GM12873 (cell line): ENCODE data around the gene KRT76.

Source experiments
- TF ChIP-seq, protein P1 (sequence below): IDR thresholded peaks from 2 replicates; pipeline ENCODE4 v1.5.1; 2012; ENCODE audit warnings: low read depth, mild to moderate bottlenecking, moderate library complexity, low read length, control low read depth; ENCODE audit not compliant: insufficient read depth; ENCODE audit errors: missing control alignments

Gene KRT76

DNA sequence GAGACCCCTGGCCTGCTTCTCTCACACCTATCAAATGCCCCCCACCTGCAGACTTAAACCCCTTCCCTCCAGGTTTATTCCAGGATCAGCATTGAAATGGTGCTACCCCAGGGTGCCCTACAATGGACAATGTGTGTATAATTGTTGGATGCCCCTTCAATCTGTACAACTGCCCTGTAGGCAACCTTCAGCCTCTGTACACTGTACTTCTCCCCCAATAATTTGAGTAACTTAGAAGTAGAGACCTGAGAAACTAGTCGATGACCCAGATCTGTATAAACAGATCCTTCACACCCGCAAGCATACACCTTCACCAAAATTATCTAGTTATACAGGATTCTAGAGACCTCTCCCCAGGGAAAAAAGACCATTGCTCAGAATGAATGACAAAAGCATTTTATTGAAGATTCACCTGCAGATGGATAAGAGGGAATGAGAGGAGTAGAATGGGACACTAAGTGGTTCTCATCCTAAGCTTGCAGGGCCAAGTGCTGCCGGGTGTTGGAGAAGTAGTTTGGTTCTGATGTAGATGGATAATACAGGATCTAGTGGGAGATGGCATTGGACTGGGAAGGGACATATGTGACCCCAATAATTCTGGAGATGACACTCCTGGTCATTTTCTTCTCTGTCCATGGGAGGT lies 29.1 kb upstream of the KRT76 start:
- TF ChIP-seq, protein P1, sequence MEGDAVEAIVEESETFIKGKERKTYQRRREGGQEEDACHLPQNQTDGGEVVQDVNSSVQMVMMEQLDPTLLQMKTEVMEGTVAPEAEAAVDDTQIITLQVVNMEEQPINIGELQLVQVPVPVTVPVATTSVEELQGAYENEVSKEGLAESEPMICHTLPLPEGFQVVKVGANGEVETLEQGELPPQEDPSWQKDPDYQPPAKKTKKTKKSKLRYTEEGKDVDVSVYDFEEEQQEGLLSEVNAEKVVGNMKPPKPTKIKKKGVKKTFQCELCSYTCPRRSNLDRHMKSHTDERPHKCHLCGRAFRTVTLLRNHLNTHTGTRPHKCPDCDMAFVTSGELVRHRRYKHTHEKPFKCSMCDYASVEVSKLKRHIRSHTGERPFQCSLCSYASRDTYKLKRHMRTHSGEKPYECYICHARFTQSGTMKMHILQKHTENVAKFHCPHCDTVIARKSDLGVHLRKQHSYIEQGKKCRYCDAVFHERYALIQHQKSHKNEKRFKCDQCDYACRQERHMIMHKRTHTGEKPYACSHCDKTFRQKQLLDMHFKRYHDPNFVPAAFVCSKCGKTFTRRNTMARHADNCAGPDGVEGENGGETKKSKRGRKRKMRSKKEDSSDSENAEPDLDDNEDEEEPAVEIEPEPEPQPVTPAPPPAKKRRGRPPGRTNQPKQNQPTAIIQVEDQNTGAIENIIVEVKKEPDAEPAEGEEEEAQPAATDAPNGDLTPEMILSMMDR, result no peak

DNA sequence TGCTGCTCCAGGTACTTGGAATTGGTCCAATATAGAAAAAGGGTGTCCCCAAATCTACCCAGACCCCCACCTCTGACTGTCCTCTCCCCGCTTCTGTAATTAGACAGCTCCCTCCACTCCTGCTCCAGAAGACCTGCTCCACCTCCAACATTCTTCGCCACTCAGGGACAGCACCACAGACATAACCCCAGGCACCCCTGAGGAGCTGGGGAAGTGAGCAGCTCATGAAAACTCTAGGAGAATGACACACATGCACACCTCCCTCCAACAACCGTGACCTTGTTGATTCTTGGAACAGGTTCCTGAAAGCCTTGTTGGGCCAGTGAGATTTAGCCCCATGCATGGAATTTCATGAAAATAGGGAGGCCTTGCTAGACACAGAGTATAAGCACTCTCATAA lies 28.6 kb upstream of the KRT76 start:
- TF ChIP-seq, protein P1, result no peak

DNA sequence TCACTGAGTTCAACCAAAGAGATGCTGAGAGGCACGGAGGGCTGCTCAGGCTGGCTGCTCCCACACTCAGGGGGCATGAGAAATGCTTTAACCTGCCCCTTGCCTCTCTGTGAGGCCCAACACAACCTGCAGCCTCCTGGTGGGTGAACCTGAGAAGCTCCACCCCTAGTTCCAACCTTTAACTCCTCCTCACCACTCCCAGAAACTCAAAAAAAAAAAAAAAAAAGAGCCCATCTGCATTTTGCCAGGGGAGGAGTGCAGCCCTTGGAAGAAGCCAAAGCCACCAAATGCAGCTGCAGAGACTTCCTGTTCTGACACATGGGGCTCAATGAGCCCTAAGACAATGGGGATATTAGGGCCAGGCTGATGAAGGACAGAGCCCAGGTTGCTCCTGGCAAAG lies 27.9 kb upstream of the KRT76 start:
- TF ChIP-seq, protein P1, result no peak

DNA sequence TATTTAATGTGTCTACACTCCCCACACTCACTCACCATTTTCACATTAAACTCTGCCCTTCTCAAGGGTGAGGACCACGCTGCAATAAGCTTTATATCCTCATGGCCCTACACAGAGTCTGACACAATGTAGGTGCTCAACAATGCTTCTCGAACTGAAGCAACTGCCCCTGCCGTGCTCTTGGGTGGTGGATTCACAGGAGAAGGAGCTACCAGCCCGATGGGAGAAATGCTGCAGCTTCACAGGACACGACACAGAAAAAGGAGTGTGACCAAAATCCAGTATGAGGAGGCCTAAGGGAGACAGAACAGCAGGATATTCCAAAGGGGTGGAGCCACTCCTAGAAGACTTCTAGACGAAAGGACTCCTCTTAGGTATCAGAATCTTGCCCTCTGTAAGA lies 25.3 kb upstream of the KRT76 start:
- TF ChIP-seq, protein P1, result no peak

DNA sequence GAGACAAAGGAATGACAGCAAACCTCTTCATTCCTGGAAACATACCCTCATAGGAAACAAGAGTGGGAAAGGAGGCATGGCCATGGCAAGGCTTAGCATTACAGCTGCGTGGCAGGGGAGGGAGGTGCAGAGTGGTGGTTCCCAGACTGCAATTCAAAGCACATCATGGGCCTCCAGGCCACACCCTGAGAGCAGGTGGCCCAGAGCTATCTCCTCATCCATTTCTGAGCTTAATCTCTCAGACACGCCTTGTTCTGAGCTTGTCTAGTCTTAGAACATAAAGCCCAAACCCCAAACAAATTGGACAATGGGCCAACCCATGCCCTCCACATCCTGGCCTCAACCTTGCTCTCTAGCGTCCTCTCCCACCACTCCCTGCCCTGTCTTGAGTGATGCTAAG lies 24.6 kb upstream of the KRT76 start:
- TF ChIP-seq, protein P1, result no peak

DNA sequence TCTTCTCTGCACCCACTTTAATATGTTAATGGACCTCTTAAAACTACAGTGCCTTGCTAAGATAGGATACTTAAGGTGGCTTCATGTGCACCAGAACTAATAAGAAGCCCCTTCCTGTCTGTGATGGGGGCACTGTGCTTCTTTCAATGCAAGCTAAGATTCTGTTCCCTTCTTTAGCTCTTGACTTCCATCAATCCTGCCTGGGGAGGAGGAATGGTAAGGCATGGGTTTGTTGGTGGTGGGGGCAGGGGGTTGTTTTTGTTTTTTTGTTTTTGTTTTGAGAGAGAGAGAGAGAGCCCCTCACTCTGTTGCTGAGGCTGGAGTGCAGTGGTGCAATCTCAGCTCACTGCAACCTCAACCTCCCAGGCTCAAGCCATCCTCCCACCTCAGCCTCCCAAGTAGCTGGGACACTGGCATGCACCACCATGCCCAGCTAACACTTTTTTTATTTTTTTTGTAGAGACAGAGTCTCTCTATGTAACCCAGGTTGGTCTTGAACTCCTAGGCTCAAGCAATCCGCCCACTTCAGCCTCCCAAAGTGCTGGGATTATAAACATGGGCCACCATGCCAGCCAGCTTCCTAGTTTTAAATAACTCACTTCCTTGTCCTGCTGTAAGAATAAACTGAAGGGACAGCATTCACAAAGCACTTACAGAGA lies 23.2 kb upstream of the KRT76 start:
- TF ChIP-seq, protein P1, result no peak

DNA sequence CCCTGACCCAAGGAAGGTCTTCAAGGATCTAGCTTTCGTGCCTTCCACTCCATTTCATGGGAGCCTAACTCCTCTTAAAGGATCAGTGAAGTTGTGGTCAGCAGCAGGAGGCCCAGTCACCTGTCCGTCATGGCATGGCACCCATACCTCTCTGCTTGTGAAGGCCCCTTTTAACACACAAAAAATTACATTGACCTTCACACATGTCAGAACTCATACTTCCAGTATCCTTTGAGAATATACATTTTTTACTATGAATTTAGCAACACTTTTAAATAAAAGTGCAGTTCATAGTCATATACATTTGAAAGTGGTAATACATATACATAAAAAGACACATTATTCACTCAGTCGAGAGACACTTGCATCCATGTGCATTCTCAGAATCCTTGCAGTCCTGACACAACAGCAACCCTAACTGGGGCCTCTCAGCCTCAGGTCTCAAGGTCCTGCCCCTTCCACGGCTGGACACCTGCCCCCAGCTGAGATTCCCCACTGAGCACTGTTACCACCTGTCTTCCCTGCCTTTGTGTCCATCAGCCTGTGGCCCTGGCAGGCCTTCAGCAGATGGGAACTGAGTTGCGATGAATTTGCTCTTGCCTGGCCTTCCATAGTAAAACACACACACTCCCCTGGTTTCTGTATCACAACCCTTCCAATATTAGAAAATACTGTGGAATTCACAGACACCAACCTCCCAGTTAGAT lies 22.5 kb upstream of the KRT76 start:
- TF ChIP-seq, protein P1, result no peak
